Measurements from ENCODE around the gene USF1.
A peak's percentile ranks its signal among the peaks of the same experiment; 100 is the strongest.

USF1 gene

GRCh38 chr1:161045736-161046604, at the start of gene USF1:
TSS of gene USF1 (minus strand) at chr1:161045977. CDS start at chr1:161043275, 2,702 bp downstream.
- DNase-seq: peak; percentile 98

- DNase-seq: no peak
Observed at GRCh38 chr1:161095230-161095629, 49.5 kb upstream of the USF1 start.

GRCh38 chr1:161094481-161094880, 48.7 kb upstream of the USF1 start:
- no peak for DNase-seq

- peak; percentile 56 for DNase-seq
Observed at GRCh38 chr1:161092621-161093028, 46.8 kb upstream of the USF1 start.

- no peak for DNase-seq
Observed at GRCh38 chr1:161091796-161092507, 46.2 kb upstream of the USF1 start.

- DNase-seq: no peak
Observed at GRCh38 chr1:161091093-161091492, 45.3 kb upstream of the USF1 start.

GRCh38 chr1:161090617-161091016, 44.8 kb upstream of the USF1 start:
- DNase-seq: no peak

- DNase-seq: no peak
Observed at GRCh38 chr1:161089938-161090337, 44.2 kb upstream of the USF1 start.

- DNase-seq: peak; percentile 90
Observed at GRCh38 chr1:161089251-161089924, 43.6 kb upstream of the USF1 start, which contains the start of gene NECTIN4. TSS of gene NECTIN4 (minus strand) at chr1:161089558. CDS start at chr1:161089296, 262 bp downstream.

- DNase-seq: peak; percentile 63
Observed at GRCh38 chr1:161088587-161089110, 42.9 kb upstream of the USF1 start.

- no peak for DNase-seq
Observed at GRCh38 chr1:161086457-161086856, 40.7 kb upstream of the USF1 start.

- no peak for DNase-seq
Observed at GRCh38 chr1:161085165-161085564, 39.4 kb upstream of the USF1 start.

GRCh38 chr1:161084597-161084988, 38.8 kb upstream of the USF1 start:
- no peak for DNase-seq

GRCh38 chr1:161083748-161084596, 38.2 kb upstream of the USF1 start:
- no peak for DNase-seq

GRCh38 chr1:161082996-161083747, 37.4 kb upstream of the USF1 start:
- DNase-seq: peak; percentile 94

- DNase-seq: no peak
Observed at GRCh38 chr1:161082483-161082882, 36.7 kb upstream of the USF1 start.

GRCh38 chr1:161081519-161081918, 35.7 kb upstream of the USF1 start:
- DNase-seq: no peak

- no peak for DNase-seq
Observed at GRCh38 chr1:161080441-161081405, 34.9 kb upstream of the USF1 start.

GRCh38 chr1:161079436-161080110, 33.8 kb upstream of the USF1 start:
- no peak for DNase-seq

GRCh38 chr1:161077426-161077825, 31.6 kb upstream of the USF1 start:
- DNase-seq: no peak

Data from DMS53 (cell line).